Stimulated activated CD8-positive, alpha-beta memory T cell treated with anti-CD3 and anti-CD28 coated beads, Interleukin-4, amount 100 ng/mL, for 4 hours (primary cell): Measurements from ENCODE around the gene PKN1.
A peak's percentile ranks its signal among the peaks of the same experiment; 100 is the strongest.
"Not testable (repeated sequence)": the region's sequence is repeated elsewhere in the genome, so short reads cannot be mapped to it uniquely, and the experiment has no call there.

ENCODE experiments used
- DNase-seq, 2 donors: peaks; one replicate each; pipeline ENCODE4 v3.0.0-alpha.2; 2020; ENCODE audit warnings: low read depth in 2 of 2, low spot score in 1 of 2

PKN1 gene

GRCh38 chr19:14479975-14480699 is 47.0 kb downstream of the PKN1 start:
- peak; percentile 38 to 39 for DNase-seq

DNA sequence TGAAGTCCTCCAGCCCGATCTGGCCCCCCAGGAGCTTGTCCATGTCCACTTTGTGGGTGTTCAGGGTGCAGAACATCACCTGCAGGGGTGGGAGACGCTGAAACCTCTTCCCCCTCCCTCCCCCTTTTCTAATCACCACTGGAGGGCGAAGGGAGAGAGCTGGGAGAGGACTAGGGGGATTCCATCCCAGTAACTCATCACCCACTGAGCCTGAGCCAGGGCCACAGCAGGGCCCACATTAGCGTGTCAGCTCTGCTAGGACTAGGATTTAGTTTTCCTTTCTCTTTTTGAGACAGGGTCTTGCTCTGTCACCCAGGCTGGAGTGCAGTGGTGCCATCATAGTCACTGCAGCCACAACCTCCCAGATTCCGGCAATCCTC is 47.6 kb downstream of the PKN1 start:
- no peak for DNase-seq

GRCh38 chr19:14482172-14482941 is 49.3 kb downstream of the PKN1 start:
- no peak for DNase-seq

GRCh38 chr19:14487370-14488125 is 54.4 kb downstream of the PKN1 start:
- no peak for DNase-seq

GRCh38 chr19:14492756-14493337 is 59.7 kb downstream of the PKN1 start:
- DNase-seq: no peak

DNA sequence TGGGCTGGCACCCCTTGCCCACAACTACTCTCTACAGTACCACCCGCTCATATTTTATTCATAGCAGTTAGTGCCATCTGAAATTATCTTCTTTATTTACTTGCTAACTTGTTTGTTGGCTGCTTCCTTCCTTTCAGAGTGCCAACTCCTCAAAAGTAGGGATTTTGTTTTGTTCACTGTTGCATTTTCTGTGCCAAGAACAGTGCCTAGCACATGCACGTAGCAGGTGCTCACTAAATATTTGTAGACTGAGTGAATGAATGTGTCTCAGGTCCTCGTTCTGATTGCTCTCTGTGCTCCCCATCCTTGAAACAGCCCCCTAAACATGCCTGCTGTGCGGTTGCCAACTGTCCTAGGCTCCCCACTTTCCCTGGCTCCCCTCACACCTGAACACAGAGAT is 61.3 kb downstream of the PKN1 start:
- no peak for DNase-seq

- DNase-seq: no peak
These were observed 62.0 kb downstream of the PKN1 start for GRCh38 chr19:14494910-14495671.

DNA sequence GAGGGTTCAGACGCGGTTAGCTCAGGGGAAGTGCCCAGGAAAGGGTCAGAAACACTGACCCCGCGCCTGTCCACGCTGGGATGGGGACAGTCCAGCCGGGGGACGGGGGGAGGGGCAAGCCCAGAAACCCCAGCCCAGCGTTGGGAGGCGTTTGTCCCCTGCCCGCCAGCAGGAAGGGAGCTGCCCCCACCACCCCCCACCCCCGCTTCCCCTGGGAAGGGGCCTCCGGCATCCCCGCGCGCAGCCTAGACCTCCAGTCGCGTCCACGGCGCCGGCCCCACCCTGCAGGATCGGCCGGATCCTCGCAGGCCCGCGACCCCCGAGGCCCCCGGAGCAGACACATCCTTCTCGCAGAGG is 62.5 kb downstream of the PKN1 start:
- DNase-seq: no peak

GRCh38 chr19:14496029-14496833 is 63.1 kb downstream of the PKN1 start, which contains the start of gene GIPC1:
Gene GIPC1 (minus strand): TSS chr19:14496127. CDS start chr19:14482976, 13,151 bp downstream.
- DNase-seq: peak; percentile 50 to 59

DNA sequence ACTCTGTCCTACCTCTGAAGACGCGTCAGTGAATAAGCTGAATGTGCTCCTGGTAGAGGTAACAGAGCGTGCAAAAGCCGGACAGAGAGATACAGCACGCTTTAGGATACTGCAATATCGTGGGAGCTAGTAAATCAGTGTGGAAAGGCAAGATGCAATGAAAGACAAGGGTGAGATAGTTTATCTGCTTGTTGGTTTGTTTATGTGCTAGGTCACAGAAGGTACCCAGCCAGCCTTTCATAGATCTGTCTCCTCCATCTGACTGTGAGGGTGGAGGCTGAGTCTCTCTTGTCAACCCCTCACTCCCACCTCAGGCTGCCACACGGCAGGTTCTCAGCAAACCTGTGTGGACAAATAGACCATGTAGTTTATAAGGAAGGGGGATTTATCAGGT is 63.7 kb downstream of the PKN1 start:
- DNase-seq: no peak

- no peak for DNase-seq
These were observed 64.3 kb downstream of the PKN1 start for GRCh38 chr19:14497228-14497921.

DNA sequence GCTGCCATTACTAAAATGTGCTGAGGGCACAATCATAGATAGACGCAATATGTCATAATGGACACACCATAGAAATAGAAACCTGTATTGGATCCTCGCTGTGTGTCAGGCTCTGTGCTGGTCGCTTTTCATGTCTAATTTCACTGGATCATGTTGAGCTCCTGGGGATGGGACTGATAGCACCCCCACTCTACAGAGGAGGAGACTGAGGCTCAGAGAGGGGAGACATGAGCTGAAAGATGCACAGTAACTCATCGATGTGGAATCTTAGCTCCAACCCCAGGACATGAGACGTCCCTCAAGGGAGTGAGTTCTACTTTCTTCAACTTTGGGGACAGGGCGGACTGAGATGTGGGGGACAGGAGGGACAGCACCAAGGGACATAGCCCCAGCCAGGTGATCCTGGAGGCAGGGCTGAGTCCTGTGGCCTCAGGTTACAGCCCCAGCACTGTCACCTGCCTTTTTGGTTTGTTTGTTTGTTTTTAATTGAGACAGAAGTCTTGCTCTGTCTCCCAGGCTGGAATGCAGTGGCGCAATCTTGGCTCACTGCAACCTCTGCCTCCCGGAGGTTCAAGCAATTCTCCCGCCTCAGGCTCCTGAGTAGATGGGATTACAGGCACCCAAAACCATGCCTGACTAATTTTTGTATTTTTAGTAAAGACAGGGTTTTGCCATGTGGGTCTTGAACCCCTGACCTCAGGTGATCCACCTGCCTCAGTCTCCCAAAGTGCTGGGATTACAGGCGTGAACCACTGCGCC is 69.4 kb downstream of the PKN1 start:
- no peak for DNase-seq

GRCh38 chr19:14503285-14503684 is 70.2 kb downstream of the PKN1 start:
- DNase-seq: no peak

GRCh38 chr19:14504575-14504974 is 71.5 kb downstream of the PKN1 start:
- DNase-seq: not testable (repeated sequence)

DNA sequence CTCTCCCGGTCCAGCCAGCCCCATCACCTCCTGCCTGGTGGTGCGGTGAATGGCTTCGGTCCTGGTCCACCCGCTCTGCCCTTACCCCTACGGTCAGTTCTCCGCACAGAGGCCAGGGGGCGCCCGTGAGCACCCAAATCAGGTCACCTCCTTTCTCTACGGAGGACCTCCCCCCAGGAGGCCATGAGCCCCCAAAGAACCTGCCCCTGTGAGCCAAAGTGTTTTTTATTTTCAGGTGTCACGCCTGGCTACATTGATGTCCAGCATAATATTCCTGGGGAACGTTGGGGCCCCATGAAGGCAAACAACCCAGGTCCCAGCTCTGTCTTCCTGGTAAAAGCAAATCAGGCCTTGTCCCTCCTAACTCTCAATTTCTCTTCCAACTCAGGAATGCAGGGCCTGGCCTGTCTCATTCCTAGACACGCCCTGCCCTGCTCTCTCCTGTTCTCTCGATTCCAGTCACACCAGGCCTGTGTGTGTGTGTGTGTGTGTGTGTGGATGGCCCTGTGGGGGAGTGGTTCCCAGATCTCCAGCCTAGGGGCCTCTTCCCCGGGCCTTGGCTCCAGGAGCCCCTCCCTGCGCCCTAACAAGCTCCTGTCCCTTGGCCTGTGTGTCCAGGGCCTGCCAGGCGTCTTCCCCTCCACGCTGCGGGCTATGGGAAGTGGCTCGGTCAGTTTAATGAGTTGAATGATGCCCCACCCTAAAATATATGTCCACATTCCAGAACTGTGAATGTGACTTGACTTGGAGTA is 72.6 kb downstream of the PKN1 start:
- DNase-seq: peak; percentile 43 to 52

- no peak for DNase-seq
These were observed 74.8 kb downstream of the PKN1 start for GRCh38 chr19:14507704-14508542.
